Astrocyte (in vitro differentiated cells and primary cell): ENCODE measurements around the gene GPATCH11. TPM values are rescaled to one million over a fixed set of nuclear protein-coding genes. Genes with fewer than 3 reads are reported as not detected.

Experiments
- DNase-seq: peaks from one replicate; pipeline ENCODE4 v3.0.0-alpha.2; 2010; ENCODE audit warnings: low read depth
- FAIRE-seq: peaks from 2 replicates; lab custom pipeline; 2011; peaks lifted over from hg19 to GRCh38; lab: Jason Lieb, UNC
- H2AFZ ChIP-seq: 2 replicates; pipeline ENCODE4 v1.6.0; 2012; ENCODE audit warnings: low read depth, low read length, inconsistent platforms
- H3K27ac ChIP-seq: 2 replicates; pipeline ENCODE4 v1.5.1; 2011; ENCODE audit warnings: low read depth, low read length, inconsistent platforms
- H3K27me3 ChIP-seq: 2 replicates; pipeline ENCODE4 v1.6.0; 2011; ENCODE audit warnings: low read length, inconsistent platforms; ENCODE audit not compliant: insufficient read depth
- H3K36me3 ChIP-seq: 2 replicates; pipeline ENCODE4 v1.5.1; 2011; ENCODE audit warnings: low read length, inconsistent platforms; ENCODE audit not compliant: insufficient read depth
- H3K4me1 ChIP-seq: 2 replicates; pipeline ENCODE4 v1.5.1; 2011; ENCODE audit warnings: low read length, inconsistent platforms; ENCODE audit not compliant: insufficient read depth
- H3K4me2 ChIP-seq: 2 replicates; pipeline ENCODE4 v1.6.0; 2012; ENCODE audit warnings: low read length, inconsistent platforms
- H3K4me3 ChIP-seq: 2 replicates; pipeline ENCODE4 v1.5.1; 2011; ENCODE audit warnings: low read depth, mild to moderate bottlenecking, low read length, inconsistent platforms; ENCODE audit not compliant: insufficient read depth
- H3K79me2 ChIP-seq: 2 replicates; pipeline ENCODE4 v1.6.0; 2012; ENCODE audit warnings: mild to moderate bottlenecking, low read length, inconsistent platforms; ENCODE audit not compliant: insufficient read depth
- H3K9ac ChIP-seq: 2 replicates; pipeline ENCODE4 v1.6.0; 2012; ENCODE audit warnings: mild to moderate bottlenecking, low read length, inconsistent platforms
- H3K9me3 ChIP-seq: 2 replicates; pipeline ENCODE4 v1.5.1; 2012; ENCODE audit warnings: low read depth, mild to moderate bottlenecking, low read length, inconsistent platforms; ENCODE audit not compliant: insufficient read depth
- H4K20me1 ChIP-seq: 2 replicates; pipeline ENCODE4 v1.6.0; 2012; ENCODE audit warnings: low read length, inconsistent platforms; ENCODE audit not compliant: insufficient read depth
- H3K27ac Mint-ChIP-seq: one replicate; pipeline ENCODE4 v1.8.0; 2021; ENCODE audit warnings: mild to moderate bottlenecking, mixed read lengths; ENCODE audit not compliant: unreplicated experiment
- H3K27me3 Mint-ChIP-seq: one replicate; pipeline ENCODE4 v1.8.0; 2021; ENCODE audit warnings: low read depth, mixed read lengths; ENCODE audit not compliant: unreplicated experiment
- H3K36me3 Mint-ChIP-seq: one replicate; pipeline ENCODE4 v1.8.0; 2021; ENCODE audit warnings: low read depth, mixed read lengths; ENCODE audit not compliant: unreplicated experiment
- H3K4me1 Mint-ChIP-seq: one replicate; pipeline ENCODE4 v1.8.0; 2021; ENCODE audit warnings: low read depth, mixed read lengths; ENCODE audit not compliant: unreplicated experiment
- H3K4me3 Mint-ChIP-seq: one replicate; pipeline ENCODE4 v1.8.0; 2021; ENCODE audit warnings: mild to moderate bottlenecking, moderate library complexity, mixed read lengths; ENCODE audit not compliant: unreplicated experiment
- H3K9me3 Mint-ChIP-seq: one replicate; pipeline ENCODE4 v1.8.0; 2021; ENCODE audit warnings: mild to moderate bottlenecking, mixed read lengths; ENCODE audit not compliant: unreplicated experiment
- EZH2 ChIP-seq: IDR thresholded peaks from 2 replicates; pipeline ENCODE4 v1.6.1; 2012; ENCODE audit warnings: mild to moderate bottlenecking, low read length, inconsistent platforms; ENCODE audit not compliant: insufficient read depth
- total RNA-seq: library from RNA; stranded (reverse); gene quantifications from 2 replicates; pipeline ENCODE4 v1.2.1, GENCODE V29; 2021
- TF ChIP-seq, protein P1 (sequence below): IDR thresholded peaks from 2 replicates; pipeline ENCODE4 v1.5.1; 2011; ENCODE audit warnings: low read depth, mild to moderate bottlenecking, inconsistent platforms, low read length, moderate library complexity; ENCODE audit not compliant: insufficient read depth

Gene GPATCH11
- total RNA-seq, 1 donor from 2014 or later: 5.7 TPM

DNA sequence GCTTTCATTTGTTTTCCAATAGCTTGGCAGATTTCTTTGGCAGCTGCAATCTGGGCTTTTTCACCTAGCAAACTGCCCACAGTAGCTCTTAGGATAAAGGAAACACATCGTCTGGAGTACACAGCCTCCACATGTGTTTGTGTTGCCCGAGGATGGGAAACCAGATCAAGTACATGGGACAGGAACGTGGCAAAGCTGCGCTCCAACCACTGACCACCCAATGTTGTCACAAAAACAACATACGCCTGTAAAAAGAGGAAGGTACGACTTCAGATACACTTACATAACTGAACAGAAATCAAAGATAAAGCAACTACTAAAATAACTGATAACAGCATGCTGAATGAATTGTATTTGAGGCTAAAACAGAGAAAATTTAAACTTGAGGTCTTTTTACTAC lies 15.6 kb upstream of the GPATCH11 start:
- H3K4me3 ChIP-seq: no peak overlapping the region
- Mint-ChIP-seq H3K9me3 (no peaks in the 10 kb centered on the region), H3K27me3 (no peaks in the 10 kb centered on the region), H3K4me3 (no peak overlapping the region), H3K27ac (no peak overlapping the region), H3K4me1 (no peaks in the 10 kb centered on the region), H3K36me3 (peaks cover 2% of the 10 kb centered on the region)
- no peak for DNase-seq
- no peak overlapping the region for H2AFZ ChIP-seq
- no peak overlapping the region for H3K4me2 ChIP-seq
- no peaks in the 10 kb centered on the region for H3K79me2 ChIP-seq
- no peak overlapping the region for H3K27ac ChIP-seq
- peaks cover 29% of the 10 kb centered on the region for H3K36me3 ChIP-seq
- H3K27me3 ChIP-seq: no peaks in the 10 kb centered on the region
- H3K9ac ChIP-seq: no peak overlapping the region
- no peaks in the 10 kb centered on the region for H4K20me1 ChIP-seq
- FAIRE-seq: no peak
- no peaks in the 10 kb centered on the region for H3K9me3 ChIP-seq
- no peak for TF ChIP-seq EZH2
- TF ChIP-seq, protein P1, sequence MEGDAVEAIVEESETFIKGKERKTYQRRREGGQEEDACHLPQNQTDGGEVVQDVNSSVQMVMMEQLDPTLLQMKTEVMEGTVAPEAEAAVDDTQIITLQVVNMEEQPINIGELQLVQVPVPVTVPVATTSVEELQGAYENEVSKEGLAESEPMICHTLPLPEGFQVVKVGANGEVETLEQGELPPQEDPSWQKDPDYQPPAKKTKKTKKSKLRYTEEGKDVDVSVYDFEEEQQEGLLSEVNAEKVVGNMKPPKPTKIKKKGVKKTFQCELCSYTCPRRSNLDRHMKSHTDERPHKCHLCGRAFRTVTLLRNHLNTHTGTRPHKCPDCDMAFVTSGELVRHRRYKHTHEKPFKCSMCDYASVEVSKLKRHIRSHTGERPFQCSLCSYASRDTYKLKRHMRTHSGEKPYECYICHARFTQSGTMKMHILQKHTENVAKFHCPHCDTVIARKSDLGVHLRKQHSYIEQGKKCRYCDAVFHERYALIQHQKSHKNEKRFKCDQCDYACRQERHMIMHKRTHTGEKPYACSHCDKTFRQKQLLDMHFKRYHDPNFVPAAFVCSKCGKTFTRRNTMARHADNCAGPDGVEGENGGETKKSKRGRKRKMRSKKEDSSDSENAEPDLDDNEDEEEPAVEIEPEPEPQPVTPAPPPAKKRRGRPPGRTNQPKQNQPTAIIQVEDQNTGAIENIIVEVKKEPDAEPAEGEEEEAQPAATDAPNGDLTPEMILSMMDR: no peak
- H3K4me1 ChIP-seq: no peaks in the 10 kb centered on the region

DNA sequence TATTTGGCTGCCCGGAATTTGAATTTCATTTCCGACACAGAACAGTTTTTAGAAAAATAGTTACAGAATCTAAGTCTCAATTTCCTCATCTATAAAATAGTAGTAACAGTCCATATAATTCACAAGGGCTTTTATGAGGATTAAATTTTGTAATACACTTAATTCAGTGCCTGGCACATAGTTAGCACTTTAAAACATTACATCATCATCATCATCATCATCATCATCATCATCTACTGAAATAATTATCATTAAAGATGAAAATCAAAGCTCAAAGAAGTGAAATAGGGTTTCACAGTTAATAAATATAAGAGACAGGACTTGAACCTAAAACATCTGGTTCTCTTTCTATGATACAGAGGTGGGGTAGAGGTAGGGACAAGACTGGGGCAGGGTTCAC lies 13.4 kb upstream of the GPATCH11 start:
- peaks cover 2% of the 10 kb centered on the region for H3K36me3 Mint-ChIP-seq
- TF ChIP-seq, protein P1: no peak
- TF ChIP-seq EZH2: no peak
- H3K4me1 ChIP-seq: no peaks in the 10 kb centered on the region
- no peak overlapping the region for H3K4me2 ChIP-seq
- H3K9me3 ChIP-seq: no peaks in the 10 kb centered on the region
- no peak overlapping the region for H3K27ac Mint-ChIP-seq
- FAIRE-seq: no peak
- H3K27me3 ChIP-seq: no peaks in the 10 kb centered on the region
- H3K9me3 Mint-ChIP-seq: no peaks in the 10 kb centered on the region
- no peak overlapping the region for H2AFZ ChIP-seq
- H3K27ac ChIP-seq: no peak overlapping the region
- no peaks in the 10 kb centered on the region for H3K79me2 ChIP-seq
- H3K36me3 ChIP-seq: peaks cover 18% of the 10 kb centered on the region
- H4K20me1 ChIP-seq: no peaks in the 10 kb centered on the region
- no peak for DNase-seq
- H3K4me3 Mint-ChIP-seq: no peak overlapping the region
- H3K9ac ChIP-seq: no peak overlapping the region
- no peaks in the 10 kb centered on the region for H3K4me1 Mint-ChIP-seq
- no peaks in the 10 kb centered on the region for H3K27me3 Mint-ChIP-seq
- H3K4me3 ChIP-seq: no peak overlapping the region

DNA sequence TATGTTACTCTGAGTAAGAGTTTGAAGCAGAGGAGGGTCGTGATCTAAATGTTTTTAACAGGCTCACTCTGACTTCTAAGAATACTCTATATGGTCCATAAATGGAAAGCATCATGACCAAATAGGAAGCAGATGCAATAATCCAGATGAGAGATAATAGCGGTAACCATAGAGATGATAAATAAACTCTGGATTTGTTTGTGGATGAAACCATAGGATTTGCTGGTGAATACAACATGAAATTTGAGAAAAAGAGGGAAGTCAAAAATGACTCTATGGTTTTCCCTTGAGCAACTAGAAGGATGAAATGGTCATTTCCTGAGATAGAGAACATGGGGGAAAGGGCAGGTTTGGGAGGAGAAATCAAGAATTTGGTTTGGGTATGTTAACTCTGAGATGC lies 4.1 kb upstream of the GPATCH11 start:
- H4K20me1 ChIP-seq: no peaks in the 10 kb centered on the region
- no peak for FAIRE-seq
- no peaks in the 10 kb centered on the region for H3K27me3 ChIP-seq
- H3K4me1 Mint-ChIP-seq: no peaks in the 10 kb centered on the region
- peaks cover 54% of the 10 kb centered on the region for H3K79me2 ChIP-seq
- H3K27ac Mint-ChIP-seq: no peak overlapping the region
- peaks cover 14% of the 10 kb centered on the region for H3K4me1 ChIP-seq
- no peaks in the 10 kb centered on the region for H3K9me3 Mint-ChIP-seq
- DNase-seq: no peak
- no peak for TF ChIP-seq EZH2
- TF ChIP-seq, protein P1: no peak
- no peak overlapping the region for H3K4me3 ChIP-seq
- H2AFZ ChIP-seq: no peak overlapping the region
- no peak overlapping the region for H3K4me3 Mint-ChIP-seq
- peaks cover 12% of the 10 kb centered on the region for H3K36me3 ChIP-seq
- no peak overlapping the region for H3K4me2 ChIP-seq
- H3K27ac ChIP-seq: no peak overlapping the region
- no peaks in the 10 kb centered on the region for H3K27me3 Mint-ChIP-seq
- no peaks in the 10 kb centered on the region for H3K9me3 ChIP-seq
- peaks cover 10% of the 10 kb centered on the region for H3K36me3 Mint-ChIP-seq
- H3K9ac ChIP-seq: no peak overlapping the region
